Measurements from ENCODE around the gene CEBPG. TPM values are rescaled to one million over a fixed set of nuclear protein-coding genes. Genes with fewer than 3 reads are reported as not detected.
A peak's percentile ranks its signal among the peaks of the same experiment; 100 is the strongest.

The CEBPG gene
- total RNA-seq, 6 donors from 2014 or later = 11.5 to 44.7 (median 22.7) TPM

GRCh38 chr19:33414667-33415605, 41.4 kb downstream of the CEBPG start:
- Histone ChIP-seq H3K9me3 (no peaks in the 10 kb centered on the region), H3K27ac (no peak overlapping the region), H3K4me3 (no peak overlapping the region), H3K36me3 (peaks cover 0 to 18% (median 9%) of the 10 kb centered on the region in 4 donors), H3K4me1 (peaks cover 0 to 7% (median 2%) of the 10 kb centered on the region in 4 donors), H3K27me3 (no peaks in the 10 kb centered on the region)
- TF ChIP-seq POLR2A (IDR thresholded peaks at IDR 0.05) = no peak
- TF ChIP-seq EP300 (IDR thresholded peaks at IDR 0.05) = no peak
- 86 to 91% methylated on average over 30 to 32 of the region's 32 CpGs for WGBS, 2 donors
- ATAC-seq (ENCODE audit: low FRiP score in 2 of 2) (no peak), DNase-seq (peak in 1 of 2 donors; percentile 41)

GRCh38 chr19:33416307-33417215, 43.1 kb downstream of the CEBPG start:
- WGBS, 2 donors = 45 to 46% methylated on average over 12 to 27 of the region's 27 CpGs
- DNase-seq (peak in 1 of 2 donors; percentile 64), ATAC-seq (ENCODE audit: low FRiP score in 2 of 2) (peak; percentile 16 to 39)
- Histone ChIP-seq H3K9me3 (no peaks in the 10 kb centered on the region), H3K36me3 (peaks cover 0 to 3% (median 1%) of the 10 kb centered on the region in 4 donors), H3K27me3 (no peaks in the 10 kb centered on the region), H3K4me1 (peaks cover 0 to 7% (median 2%) of the 10 kb centered on the region in 4 donors), H3K27ac (no peak overlapping the region), H3K4me3 (no peak overlapping the region)
- TF ChIP-seq CTCF (IDR thresholded peaks at IDR 0.05) (peak; percentile 23 to 62 (median 40)), POLR2A (IDR thresholded peaks at IDR 0.05) (no peak), EP300 (IDR thresholded peaks at IDR 0.05) (no peak), POLR2AphosphoS5 (IDR thresholded peaks at IDR 0.05) (no peak)

- Histone ChIP-seq H3K27ac (no peak overlapping the region), H3K36me3 (no peaks in the 10 kb centered on the region), H3K27me3 (no peaks in the 10 kb centered on the region), H3K9me3 (no peaks in the 10 kb centered on the region), H3K4me1 (peaks cover 0 to 7% (median 2%) of the 10 kb centered on the region in 4 donors), H3K4me3 (no peak overlapping the region)
- TF ChIP-seq CTCF (IDR thresholded peaks at IDR 0.05) (no peak), EP300 (IDR thresholded peaks at IDR 0.05) (no peak), POLR2AphosphoS5 (IDR thresholded peaks at IDR 0.05) (no peak), POLR2A (IDR thresholded peaks at IDR 0.05) (no peak)
- WGBS, 2 donors = 94 to 95% methylated on average over 12 to 14 of the region's 14 CpGs
- DNase-seq (no peak), ATAC-seq (ENCODE audit: low FRiP score in 2 of 2) (no peak)
These were observed 44.2 kb downstream of the CEBPG start for GRCh38 chr19:33417751-33418150.

- Histone ChIP-seq H3K27ac (no peak overlapping the region), H3K4me1 (peaks cover 0 to 7% (median 2%) of the 10 kb centered on the region in 4 donors), H3K9me3 (no peaks in the 10 kb centered on the region), H3K27me3 (no peaks in the 10 kb centered on the region), H3K4me3 (no peak overlapping the region), H3K36me3 (no peaks in the 10 kb centered on the region)
- ATAC-seq (ENCODE audit: low FRiP score in 2 of 2) (no peak), DNase-seq (no peak)
- WGBS, 2 donors = 92 to 93% methylated on average over 5 to 11 of the region's 12 CpGs
- TF ChIP-seq EP300 (IDR thresholded peaks at IDR 0.05) = no peak
- no peak for TF ChIP-seq POLR2AphosphoS5 (IDR thresholded peaks at IDR 0.05)
- no peak for TF ChIP-seq POLR2A (IDR thresholded peaks at IDR 0.05)
- no peak for TF ChIP-seq CTCF (IDR thresholded peaks at IDR 0.05)
These were observed 45.0 kb downstream of the CEBPG start for GRCh38 chr19:33418461-33418860.
